Thymus (tissue), 11 donors: Measurements from ENCODE around the gene CCDC137. TPM values are rescaled to one million over a fixed set of nuclear protein-coding genes. Genes with fewer than 3 reads are reported as not detected.
A peak's percentile ranks its signal among the peaks of the same experiment; 100 is the strongest.

Source experiments
- DNase-seq, 9 donors: peaks; one replicate each; pipeline ENCODE4 v3.0.0-alpha.2; 2013; ENCODE audit warnings: low spot score in 9 of 9, low read depth in 6 of 9, missing footprints in 1 of 9
- H3K27ac ChIP-seq, 2 donors: one replicate each; pipeline ENCODE4 v1.5.1; 2013; ENCODE audit warnings: control low read depth in 1 of 2, low read depth in 1 of 2, low read length in 1 of 2, mild to moderate bottlenecking in 1 of 2, moderate library complexity in 1 of 2
- H3K27me3 ChIP-seq, 2 donors: one replicate each; pipeline ENCODE4 v1.5.1; 2013; ENCODE audit warnings: low read length in 1 of 2; ENCODE audit not compliant: control insufficient read depth in 2 of 2, insufficient read depth in 1 of 2
- H3K36me3 ChIP-seq, 2 donors: one replicate each; pipeline ENCODE4 v1.5.1; 2013; ENCODE audit warnings: low read length in 1 of 2, mild to moderate bottlenecking in 1 of 2, moderate library complexity in 1 of 2; ENCODE audit not compliant: control insufficient read depth in 2 of 2, insufficient read depth in 2 of 2
- H3K4me1 ChIP-seq, 2 donors: one replicate each; pipeline ENCODE4 v1.5.1; 2013; ENCODE audit warnings: low read length in 2 of 2; ENCODE audit not compliant: control insufficient read depth in 2 of 2, insufficient read depth in 2 of 2
- H3K4me3 ChIP-seq, 2 donors: one replicate each; pipeline ENCODE4 v1.5.1; 2013; ENCODE audit warnings: low read length in 2 of 2, control low read depth in 1 of 2, mild to moderate bottlenecking in 1 of 2
- H3K9me3 ChIP-seq, 2 donors: one replicate each; pipeline ENCODE4 v1.5.1; 2013; ENCODE audit warnings: low read length in 1 of 2, mild to moderate bottlenecking in 1 of 2; ENCODE audit not compliant: control insufficient read depth in 2 of 2, insufficient read depth in 1 of 2
- WGBS: extraction: QIAGEN DNeasy Blood & Tissue Kit; methylation state at CpG from one replicate; pipeline ENCODE4 v1.1.7; 2013; 5-methylcytosine and 5-hydroxymethylcytosine counted together
- polyA plus RNA-seq: library from polyadenylated mRNA; stranded (reverse); fragments of 200-250 nt; gene quantifications from one replicate; pipeline ENCODE4 v1.2.3, GENCODE V29; 2013
- total RNA-seq: library from RNA; stranded (reverse); fragments of 120-200 nt; gene quantifications from one replicate; pipeline ENCODE4 v1.2.4, GENCODE V29; 2013
- donor health status: healthy.

CCDC137 gene
- total and polyA plus RNA-seq, 2 donors, result 14.4 to 42.5 TPM

GRCh38 chr17:81647640-81648012 lies 18.9 kb upstream of the CCDC137 start:
- Histone ChIP-seq H3K4me1 (peaks cover 0 to 1% of the 10 kb centered on the region in 2 donors), H3K27me3 (peaks cover 23 to 52% of the 10 kb centered on the region in 2 donors), H3K27ac (no peak overlapping the region), H3K36me3 (no peaks in the 10 kb centered on the region), H3K9me3 (peaks cover 11 to 16% of the 10 kb centered on the region in 2 donors), H3K4me3 (no peak overlapping the region)
- WGBS, result 64% methylated on average over 21 of the region's 21 CpGs
- DNase-seq, result no peak

GRCh38 chr17:81648013-81648706 lies 18.4 kb upstream of the CCDC137 start:
- 22% methylated on average over 78 of the region's 78 CpGs for WGBS
- Histone ChIP-seq H3K4me1 (peaks cover 2 to 7% of the 10 kb centered on the region in 2 donors), H3K36me3 (no peaks in the 10 kb centered on the region), H3K4me3 (no peak overlapping the region), H3K9me3 (peaks cover 11 to 16% of the 10 kb centered on the region in 2 donors), H3K27me3 (peaks cover 23 to 52% of the 10 kb centered on the region in 2 donors), H3K27ac (no peak overlapping the region)
- DNase-seq, result no peak

- H3K4me3 ChIP-seq, result no peak overlapping the region
- peaks cover 5 to 12% of the 10 kb centered on the region in 2 donors for H3K4me1 ChIP-seq
- WGBS, result 74% methylated on average over 14 of the region's 14 CpGs
- no peaks in the 10 kb centered on the region for H3K36me3 ChIP-seq
- peaks cover 11 to 16% of the 10 kb centered on the region in 2 donors for H3K9me3 ChIP-seq
- no peak for DNase-seq
- H3K27ac ChIP-seq, result no peak overlapping the region
- peaks cover 23 to 52% of the 10 kb centered on the region in 2 donors for H3K27me3 ChIP-seq
These were observed 17.8 kb upstream of the CCDC137 start for GRCh38 chr17:81648707-81649085.

GRCh38 chr17:81650951-81651350 lies 15.6 kb upstream of the CCDC137 start:
- peaks cover 23 to 41% of the 10 kb centered on the region in 2 donors for H3K27me3 ChIP-seq
- H3K4me1 ChIP-seq, result peaks cover 5 to 23% of the 10 kb centered on the region in 2 donors
- no peaks in the 10 kb centered on the region for H3K36me3 ChIP-seq
- H3K9me3 ChIP-seq, result peaks cover 11 to 16% of the 10 kb centered on the region in 2 donors
- H3K4me3 ChIP-seq, result no peak overlapping the region
- 92% methylated on average over 9 of the region's 9 CpGs for WGBS
- DNase-seq, result no peak
- H3K27ac ChIP-seq, result no peak overlapping the region

GRCh38 chr17:81651692-81652091 lies 14.8 kb upstream of the CCDC137 start:
- no peak overlapping the region for H3K27ac ChIP-seq
- H3K36me3 ChIP-seq, result no peaks in the 10 kb centered on the region
- no peak overlapping the region for H3K4me3 ChIP-seq
- DNase-seq, result no peak
- H3K27me3 ChIP-seq, result peaks cover 23 to 38% of the 10 kb centered on the region in 2 donors
- WGBS, result 91% methylated on average over 10 of the region's 10 CpGs
- peaks cover 11 to 16% of the 10 kb centered on the region in 2 donors for H3K9me3 ChIP-seq
- H3K4me1 ChIP-seq, result peaks cover 5 to 25% of the 10 kb centered on the region in 2 donors

- Histone ChIP-seq H3K27ac (peak overlapping the region; percentile 21 to 71), H3K9me3 (peaks cover 10 to 16% of the 10 kb centered on the region in 2 donors), H3K36me3 (no peaks in the 10 kb centered on the region), H3K4me3 (peak overlapping the region; percentile 56 to 60), H3K27me3 (peaks cover 9 to 24% of the 10 kb centered on the region in 2 donors), H3K4me1 (peaks cover 5 to 29% of the 10 kb centered on the region in 2 donors)
- 7% methylated on average over 27 of the region's 27 CpGs for WGBS
- peak in 6 of 9 donors; percentile 54 to 86 (median 66) for DNase-seq
These were observed 13.4 kb upstream of the CCDC137 start for GRCh38 chr17:81652906-81653771.

GRCh38 chr17:81655378-81656117 lies 11.0 kb upstream of the CCDC137 start:
- peaks cover 5 to 29% of the 10 kb centered on the region in 2 donors for H3K4me1 ChIP-seq
- WGBS, result 93% methylated on average over 18 of the region's 18 CpGs
- no peaks in the 10 kb centered on the region for H3K9me3 ChIP-seq
- H3K36me3 ChIP-seq, result no peaks in the 10 kb centered on the region
- H3K27ac ChIP-seq, result no peak overlapping the region
- no peak for DNase-seq
- no peak overlapping the region for H3K4me3 ChIP-seq
- H3K27me3 ChIP-seq, result peaks cover 0 to 2% of the 10 kb centered on the region in 2 donors

- no peak within 1 kb of the TSS for H3K27ac ChIP-seq
- H3K4me3 ChIP-seq, result no peak within 1 kb of the TSS
- no peaks in the 10 kb centered on the region for H3K9me3 ChIP-seq
- WGBS, result 95% methylated on average over 15 of the region's 15 CpGs
- H3K36me3 ChIP-seq, result no peaks in the 10 kb centered on the region
- peaks cover 5 to 29% of the 10 kb centered on the region in 2 donors for H3K4me1 ChIP-seq
- no peak for DNase-seq
- no peaks in the 10 kb centered on the region for H3K27me3 ChIP-seq
These were observed 10.3 kb upstream of the CCDC137 start, which contains the start of gene PDE6G for GRCh38 chr17:81656118-81656743. TSS of gene PDE6G (minus strand) at chr17:81656542. CDS start at chr17:81653305, 3,237 bp downstream.
